ENCODE results near the gene GPD1. TPM values are rescaled to one million over a fixed set of nuclear protein-coding genes. Genes with fewer than 3 reads are reported as not detected.

GPD1 gene
- total RNA-seq, 2 donors from 2014 or later: 0.93 to 1.1 TPM

- Mint-ChIP-seq H3K36me3 (ENCODE audit: low read depth) (no peaks in the 10 kb centered on the region), H3K4me1 (peaks cover 2% of the 10 kb centered on the region), H3K4me3 (no peak overlapping the region), H3K27me3 (ENCODE audit: insufficient read depth) (peaks cover 37% of the 10 kb centered on the region), H3K27ac (no peak overlapping the region), H3K9me3 (no peaks in the 10 kb centered on the region)
- 54 to 67% methylated on average over 5 of the region's 5 CpGs for WGBS, 2 experiments (ENCODE audit: insufficient coverage in 1 of 2, insufficient read length in 1 of 2)
- H3K27me3 ChIP-seq (ENCODE audit: control insufficient read depth, insufficient read depth, low read length, poor library complexity, severe bottlenecking): peaks cover 14% of the 10 kb centered on the region
- no peaks in the 10 kb centered on the region for H3K9me3 ChIP-seq (ENCODE audit: control insufficient read depth, low read length)
- peaks cover 4% of the 10 kb centered on the region for H3K4me1 ChIP-seq (ENCODE audit: control insufficient read depth, insufficient read depth, low read length)
- peak; percentile 91 for DNase-seq
- no peak overlapping the region for H3K4me3 ChIP-seq (ENCODE audit: low read length)
- H3K9ac ChIP-seq (ENCODE audit: extremely low read depth, low read length, poor library complexity, severe bottlenecking): no peak overlapping the region
- H3K27ac ChIP-seq (ENCODE audit: low read depth, low read length): no peak overlapping the region
- TF ChIP-seq, protein P1, sequence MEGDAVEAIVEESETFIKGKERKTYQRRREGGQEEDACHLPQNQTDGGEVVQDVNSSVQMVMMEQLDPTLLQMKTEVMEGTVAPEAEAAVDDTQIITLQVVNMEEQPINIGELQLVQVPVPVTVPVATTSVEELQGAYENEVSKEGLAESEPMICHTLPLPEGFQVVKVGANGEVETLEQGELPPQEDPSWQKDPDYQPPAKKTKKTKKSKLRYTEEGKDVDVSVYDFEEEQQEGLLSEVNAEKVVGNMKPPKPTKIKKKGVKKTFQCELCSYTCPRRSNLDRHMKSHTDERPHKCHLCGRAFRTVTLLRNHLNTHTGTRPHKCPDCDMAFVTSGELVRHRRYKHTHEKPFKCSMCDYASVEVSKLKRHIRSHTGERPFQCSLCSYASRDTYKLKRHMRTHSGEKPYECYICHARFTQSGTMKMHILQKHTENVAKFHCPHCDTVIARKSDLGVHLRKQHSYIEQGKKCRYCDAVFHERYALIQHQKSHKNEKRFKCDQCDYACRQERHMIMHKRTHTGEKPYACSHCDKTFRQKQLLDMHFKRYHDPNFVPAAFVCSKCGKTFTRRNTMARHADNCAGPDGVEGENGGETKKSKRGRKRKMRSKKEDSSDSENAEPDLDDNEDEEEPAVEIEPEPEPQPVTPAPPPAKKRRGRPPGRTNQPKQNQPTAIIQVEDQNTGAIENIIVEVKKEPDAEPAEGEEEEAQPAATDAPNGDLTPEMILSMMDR (conservative IDR thresholded peaks at IDR 0.05): no peak
- no peaks in the 10 kb centered on the region for H3K36me3 ChIP-seq (ENCODE audit: control insufficient read depth, insufficient read depth, low read length)
These were observed 37.4 kb upstream of the GPD1 start for GRCh38 chr12:50066402-50066801.

- no peak for DNase-seq
- H3K36me3 Mint-ChIP-seq (ENCODE audit: low read depth): no peaks in the 10 kb centered on the region
- TF ChIP-seq, protein P1 (conservative IDR thresholded peaks at IDR 0.05): no peak
These were observed 34.7 kb upstream of the GPD1 start for GRCh38 chr12:50069069-50069468.

GRCh38 chr12:50069539-50069938, 34.3 kb upstream of the GPD1 start:
- no peaks in the 10 kb centered on the region for H3K9me3 ChIP-seq (ENCODE audit: control insufficient read depth, low read length)
- H3K27me3 ChIP-seq (ENCODE audit: control insufficient read depth, insufficient read depth, low read length, poor library complexity, severe bottlenecking): no peaks in the 10 kb centered on the region
- H3K27me3 Mint-ChIP-seq (ENCODE audit: insufficient read depth): peaks cover 8% of the 10 kb centered on the region
- 92 to 100% methylated on average over 3 of the region's 3 CpGs for WGBS, 2 experiments (ENCODE audit: insufficient coverage in 1 of 2, insufficient read length in 1 of 2)
- no peaks in the 10 kb centered on the region for H3K9me3 Mint-ChIP-seq
- TF ChIP-seq, protein P1 (conservative IDR thresholded peaks at IDR 0.05): no peak
- no peaks in the 10 kb centered on the region for H3K36me3 ChIP-seq (ENCODE audit: control insufficient read depth, insufficient read depth, low read length)
- H3K36me3 Mint-ChIP-seq (ENCODE audit: low read depth): no peaks in the 10 kb centered on the region
- H3K9ac ChIP-seq (ENCODE audit: extremely low read depth, low read length, poor library complexity, severe bottlenecking): no peak overlapping the region
- H3K27ac Mint-ChIP-seq: no peak overlapping the region
- H3K4me3 Mint-ChIP-seq: no peak overlapping the region
- no peak overlapping the region for H3K27ac ChIP-seq (ENCODE audit: low read depth, low read length)
- no peak for DNase-seq
- no peak overlapping the region for H3K4me3 ChIP-seq (ENCODE audit: low read length)
- H3K4me1 ChIP-seq (ENCODE audit: control insufficient read depth, insufficient read depth, low read length): peaks cover 4% of the 10 kb centered on the region
- peaks cover 6% of the 10 kb centered on the region for H3K4me1 Mint-ChIP-seq

More at GRCh38 chr12:50069069-50069468, 34.7 kb upstream of the GPD1 start:
- no peaks in the 10 kb centered on the region for H3K9me3 Mint-ChIP-seq
- Histone ChIP-seq H3K36me3 (ENCODE audit: control insufficient read depth, insufficient read depth, low read length) (no peaks in the 10 kb centered on the region), H3K9me3 (ENCODE audit: control insufficient read depth, low read length) (no peaks in the 10 kb centered on the region), H3K4me3 (ENCODE audit: low read length) (no peak overlapping the region), H3K27me3 (ENCODE audit: control insufficient read depth, insufficient read depth, low read length, poor library complexity, severe bottlenecking) (no peaks in the 10 kb centered on the region), H3K4me1 (ENCODE audit: control insufficient read depth, insufficient read depth, low read length) (peaks cover 4% of the 10 kb centered on the region), H3K9ac (ENCODE audit: extremely low read depth, low read length, poor library complexity, severe bottlenecking) (no peak overlapping the region), H3K27ac (ENCODE audit: low read depth, low read length) (no peak overlapping the region)
- H3K27ac Mint-ChIP-seq: no peak overlapping the region
- 93 to 94% methylated on average over 3 to 5 of the region's 5 CpGs for WGBS, 2 experiments (ENCODE audit: insufficient coverage in 1 of 2, insufficient read length in 1 of 2)
- H3K4me3 Mint-ChIP-seq: no peak overlapping the region
- H3K4me1 Mint-ChIP-seq: peaks cover 6% of the 10 kb centered on the region
- H3K27me3 Mint-ChIP-seq (ENCODE audit: insufficient read depth): peaks cover 13% of the 10 kb centered on the region
